Measurements from ENCODE around the gene PRPS1. TPM values are rescaled to one million over a fixed set of nuclear protein-coding genes. Genes with fewer than 3 reads are reported as not detected.
"Not testable (repeated sequence)": the region's sequence is repeated elsewhere in the genome, so short reads cannot be mapped to it uniquely, and the experiment has no call there.

PRPS1 gene
- total RNA-seq, 2 donors from 2014 or later, result 19.0 to 23.8 TPM

GRCh38 chrX:107662145-107662544 is 33.8 kb downstream of the PRPS1 start:
- TF ChIP-seq CTCF (IDR thresholded peaks at IDR 0.05), result no peak
- no peaks in the 10 kb centered on the region for H3K36me3 ChIP-seq
- H3K9me3 ChIP-seq, result no peaks in the 10 kb centered on the region
- peaks cover 0 to 4% of the 10 kb centered on the region in 2 donors for H3K27me3 ChIP-seq
- no peak overlapping the region for H3K27ac ChIP-seq
- H3K4me1 ChIP-seq, result peaks cover 0 to 11% of the 10 kb centered on the region in 2 donors
- DNase-seq (ENCODE audit: low spot score), result no peak
- no peak overlapping the region for H3K4me3 ChIP-seq

GRCh38 chrX:107662824-107663223 is 34.5 kb downstream of the PRPS1 start:
- peaks cover 0 to 4% of the 10 kb centered on the region in 2 donors for H3K27me3 ChIP-seq
- H3K27ac ChIP-seq, result no peak overlapping the region
- no peak for DNase-seq (ENCODE audit: low spot score)
- no peaks in the 10 kb centered on the region for H3K9me3 ChIP-seq
- H3K4me3 ChIP-seq, result no peak overlapping the region
- no peak for TF ChIP-seq CTCF (IDR thresholded peaks at IDR 0.05)
- H3K4me1 ChIP-seq, result peaks cover 0 to 11% of the 10 kb centered on the region in 2 donors
- no peaks in the 10 kb centered on the region for H3K36me3 ChIP-seq

GRCh38 chrX:107666931-107667330 is 38.6 kb downstream of the PRPS1 start:
- no peak for TF ChIP-seq CTCF (IDR thresholded peaks at IDR 0.05)
- no peak for DNase-seq (ENCODE audit: low spot score)
- Histone ChIP-seq H3K9me3 (no peaks in the 10 kb centered on the region), H3K27ac (no peak overlapping the region), H3K27me3 (no peaks in the 10 kb centered on the region), H3K4me1 (peaks cover 0 to 5% of the 10 kb centered on the region in 2 donors), H3K36me3 (no peaks in the 10 kb centered on the region), H3K4me3 (no peak overlapping the region)

- no peak overlapping the region for H3K27ac ChIP-seq
- H3K4me3 ChIP-seq, result no peak overlapping the region
- no peak for DNase-seq (ENCODE audit: low spot score)
- no peaks in the 10 kb centered on the region for H3K4me1 ChIP-seq
- no peak for TF ChIP-seq CTCF (IDR thresholded peaks at IDR 0.05)
- no peaks in the 10 kb centered on the region for H3K27me3 ChIP-seq
- H3K36me3 ChIP-seq, result no peaks in the 10 kb centered on the region
- no peaks in the 10 kb centered on the region for H3K9me3 ChIP-seq
Measured at GRCh38 chrX:107667426-107667825, 39.1 kb downstream of the PRPS1 start.

GRCh38 chrX:107668710-107669109 is 40.4 kb downstream of the PRPS1 start:
- H3K9me3 ChIP-seq; H3K36me3 ChIP-seq; H3K27ac ChIP-seq; H3K4me3 ChIP-seq; H3K4me1 ChIP-seq; H3K27me3 ChIP-seq; DNase-seq (ENCODE audit: low spot score): not testable (repeated sequence)

- no peak for DNase-seq (ENCODE audit: low spot score)
- no peak overlapping the region for H3K4me3 ChIP-seq
- H3K27me3 ChIP-seq, result no peaks in the 10 kb centered on the region
- H3K36me3 ChIP-seq, result no peaks in the 10 kb centered on the region
- H3K27ac ChIP-seq, result no peak overlapping the region
- H3K9me3 ChIP-seq, result no peaks in the 10 kb centered on the region
- TF ChIP-seq CTCF (IDR thresholded peaks at IDR 0.05), result no peak
- H3K4me1 ChIP-seq, result peaks cover 0 to 10% of the 10 kb centered on the region in 2 donors
Measured at GRCh38 chrX:107669261-107669660, 41.0 kb downstream of the PRPS1 start.

Measured in right atrium auricular region (tissue), 2 donors.